WTC11 (cell line): ENCODE measurements around the gene CREBRF. TPM values are rescaled to one million over a fixed set of nuclear protein-coding genes. Genes with fewer than 3 reads are reported as not detected.

ENCODE experiments used
- ATAC-seq: fragments of 200-7000 bp; cut with Tn5 transposase; 2 replicates; pipeline ENCODE4 v1.10.0; 2021; ENCODE audit warnings: mild to moderate bottlenecking, moderate library complexity
- CTCF ChIA-PET: fragments of 300-600 bp; sonication (Branson Sonifier 250); formaldehyde crosslinking; loops from one replicate; lab custom pipeline; 2021; ENCODE audit warnings: antibody characterized with exemption; lab: Charles Lee
- POLR2A ChIA-PET: fragments of 350-600 bp; sonication (Branson Sonifier 250); formaldehyde crosslinking; loops from one replicate; lab custom pipeline; 2021; ENCODE audit warnings: antibody characterized with exemption; lab: Charles Lee
- DNase-seq: peaks from one replicate; pipeline ENCODE4 v3.0.0; 2021; ENCODE audit warnings: low spot score
- H3K27ac Mint-ChIP-seq: 2 replicates; pipeline ENCODE4 v1.8.0; 2021; ENCODE audit warnings: mixed read lengths
- H3K27me3 Mint-ChIP-seq: 2 replicates; pipeline ENCODE4 v1.8.0; 2021; ENCODE audit warnings: low read depth, mild to moderate bottlenecking, moderate library complexity, mixed read lengths
- H3K36me3 Mint-ChIP-seq: 2 replicates; pipeline ENCODE4 v1.8.0; 2021; ENCODE audit warnings: mixed read lengths
- H3K4me1 Mint-ChIP-seq: 2 replicates; pipeline ENCODE4 v1.8.0; 2022; ENCODE audit warnings: mixed read lengths
- H3K4me3 Mint-ChIP-seq: 2 replicates; pipeline ENCODE4 v1.8.0; 2021; ENCODE audit warnings: mild to moderate bottlenecking, moderate library complexity, mixed read lengths
- H3K9me3 Mint-ChIP-seq: 2 replicates; pipeline ENCODE4 v1.8.0; 2021; ENCODE audit warnings: mixed read lengths
- ATF1 ChIP-seq: sonication (generic); formaldehyde crosslinking; IDR thresholded peaks from 2 replicates; pipeline ENCODE4 v1.8.1; 2023; ENCODE audit warnings: mild to moderate bottlenecking, moderate library complexity, missing genetic modification reagents
- EMX1 ChIP-seq: fragments of 250-450 bp; sonication (Bioruptor Pico); IDR thresholded peaks from 2 replicates; pipeline ENCODE4 v1.8.0; 2021; ENCODE audit warnings: mild to moderate bottlenecking
- ESRRA ChIP-seq: sonication (generic); formaldehyde crosslinking; IDR thresholded peaks from 2 replicates; pipeline ENCODE4 v1.8.1; 2022; ENCODE audit warnings: mild to moderate bottlenecking, missing genetic modification reagents, borderline replicate concordance
- GTF2I ChIP-seq: fragments of 250-450 bp; sonication (Bioruptor Pico); conservative IDR thresholded peaks from 2 replicates; pipeline ENCODE4 v1.4.0; 2021; ENCODE audit warnings: mild to moderate bottlenecking
- HMGA2 ChIP-seq: fragments of 250-450 bp; sonication (Bioruptor Pico); IDR thresholded peaks from 2 replicates; pipeline ENCODE4 v1.4.0; 2021; ENCODE audit warnings: mild to moderate bottlenecking, moderate library complexity
- KAT7 ChIP-seq: sonication (generic); formaldehyde crosslinking; IDR thresholded peaks from 2 replicates; pipeline ENCODE4 v1.8.1; 2023; ENCODE audit warnings: missing genetic modification reagents, mild to moderate bottlenecking, borderline replicate concordance
- NFYB ChIP-seq: sonication (generic); formaldehyde crosslinking; conservative IDR thresholded peaks from 2 replicates; pipeline ENCODE4 v1.8.0; 2022; ENCODE audit warnings: low read depth, missing genetic modification reagents
- NR2C2 ChIP-seq: sonication (generic); formaldehyde crosslinking; IDR thresholded peaks from 2 replicates; pipeline ENCODE4 v1.8.0; 2022; ENCODE audit warnings: mild to moderate bottlenecking, missing genetic modification reagents
- PRRX2 ChIP-seq: fragments of 250-450 bp; sonication (Bioruptor Pico); IDR thresholded peaks from 2 replicates; pipeline ENCODE4 v1.8.0; 2021; ENCODE audit warnings: mild to moderate bottlenecking
- SP1 ChIP-seq: sonication (generic); formaldehyde crosslinking; conservative IDR thresholded peaks from 2 replicates; pipeline ENCODE4 v1.8.1; 2022; ENCODE audit warnings: missing genetic modification reagents
- TP53 ChIP-seq: sonication (generic); formaldehyde crosslinking; IDR thresholded peaks from 2 replicates; pipeline ENCODE4 v1.8.1; 2023; ENCODE audit warnings: mild to moderate bottlenecking, missing genetic modification reagents
- total RNA-seq: library from RNA; stranded (reverse); gene quantifications from 3 replicates; pipeline ENCODE4 v1.2.3, GENCODE V29; 2021
- TF ChIP-seq, protein P1 (sequence below): sonication (generic); formaldehyde crosslinking; IDR thresholded peaks from 2 replicates; pipeline ENCODE4 v1.8.0; 2023; ENCODE audit warnings: missing genetic modification reagents, mild to moderate bottlenecking, borderline replicate concordance
- TF ChIP-seq, protein P2 (sequence below): sonication (generic); formaldehyde crosslinking; IDR thresholded peaks from 2 replicates; pipeline ENCODE4 v1.8.0; 2023; ENCODE audit warnings: mild to moderate bottlenecking, missing genetic modification reagents
- TF ChIP-seq, protein P3 (sequence below): sonication (generic); formaldehyde crosslinking; IDR thresholded peaks from 2 replicates; pipeline ENCODE4 v1.8.1; 2023; ENCODE audit warnings: mild to moderate bottlenecking, missing genetic modification reagents, moderate library complexity
- TF ChIP-seq, protein P4 (sequence below): sonication (generic); formaldehyde crosslinking; IDR thresholded peaks from 2 replicates; pipeline ENCODE4 v1.8.1; 2022; ENCODE audit warnings: missing genetic modification reagents, borderline replicate concordance
- TF ChIP-seq, protein P5 (sequence below): fragments of 250-450 bp; sonication (Bioruptor Pico); IDR thresholded peaks from 2 replicates; pipeline ENCODE4 v1.9.0; 2021; ENCODE audit warnings: mild to moderate bottlenecking, borderline replicate concordance

CREBRF gene
- total RNA-seq, 1 experiment from 2014 or later: 5.7 TPM

DNA sequence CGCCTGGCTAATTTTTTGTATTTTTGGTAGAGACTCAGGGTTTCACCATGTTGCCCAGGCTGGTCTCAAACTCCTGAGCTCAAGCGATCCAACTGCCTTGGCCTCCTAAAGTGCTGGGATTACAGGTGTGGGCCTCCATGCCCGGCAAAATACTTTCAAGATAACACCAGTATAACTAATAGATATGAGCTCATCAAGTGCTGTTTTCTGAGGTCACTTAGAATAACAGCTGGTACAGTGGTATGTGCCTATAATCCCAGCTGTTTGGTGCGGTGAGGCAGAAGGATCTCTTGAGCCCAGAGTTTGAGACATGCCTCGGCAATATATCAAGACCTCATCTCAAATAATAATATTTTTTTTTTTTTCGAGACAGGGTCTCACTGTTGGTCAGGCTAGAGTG lies 30.5 kb upstream of the CREBRF start:
- ATAC-seq (no peak), DNase-seq (no peak)
- CTCF ChIA-PET: no interaction called here
- Mint-ChIP-seq H3K9me3 (no peaks in the 10 kb centered on the region), H3K27ac (no peak overlapping the region), H3K4me1 (no peaks in the 10 kb centered on the region), H3K4me3 (no peak overlapping the region), H3K36me3 (peaks cover 15% of the 10 kb centered on the region), H3K27me3 (no peaks in the 10 kb centered on the region)
- POLR2A ChIA-PET: no interaction called here
- TF ChIP-seq NFYB (CRISPR knock-in tag) (no peak), SP1 (CRISPR knock-in tag) (no peak), HMGA2 (CRISPR knock-in tag) (no peak), ATF1 (CRISPR knock-in tag) (no peak), NR2C2 (CRISPR knock-in tag) (no peak), TP53 (CRISPR knock-in tag) (no peak), EMX1 (CRISPR knock-in tag) (no peak), GTF2I (CRISPR knock-in tag) (no peak), PRRX2 (CRISPR knock-in tag) (no peak), ESRRA (CRISPR knock-in tag) (no peak), KAT7 (no peak)
- TF ChIP-seq, protein P1, sequence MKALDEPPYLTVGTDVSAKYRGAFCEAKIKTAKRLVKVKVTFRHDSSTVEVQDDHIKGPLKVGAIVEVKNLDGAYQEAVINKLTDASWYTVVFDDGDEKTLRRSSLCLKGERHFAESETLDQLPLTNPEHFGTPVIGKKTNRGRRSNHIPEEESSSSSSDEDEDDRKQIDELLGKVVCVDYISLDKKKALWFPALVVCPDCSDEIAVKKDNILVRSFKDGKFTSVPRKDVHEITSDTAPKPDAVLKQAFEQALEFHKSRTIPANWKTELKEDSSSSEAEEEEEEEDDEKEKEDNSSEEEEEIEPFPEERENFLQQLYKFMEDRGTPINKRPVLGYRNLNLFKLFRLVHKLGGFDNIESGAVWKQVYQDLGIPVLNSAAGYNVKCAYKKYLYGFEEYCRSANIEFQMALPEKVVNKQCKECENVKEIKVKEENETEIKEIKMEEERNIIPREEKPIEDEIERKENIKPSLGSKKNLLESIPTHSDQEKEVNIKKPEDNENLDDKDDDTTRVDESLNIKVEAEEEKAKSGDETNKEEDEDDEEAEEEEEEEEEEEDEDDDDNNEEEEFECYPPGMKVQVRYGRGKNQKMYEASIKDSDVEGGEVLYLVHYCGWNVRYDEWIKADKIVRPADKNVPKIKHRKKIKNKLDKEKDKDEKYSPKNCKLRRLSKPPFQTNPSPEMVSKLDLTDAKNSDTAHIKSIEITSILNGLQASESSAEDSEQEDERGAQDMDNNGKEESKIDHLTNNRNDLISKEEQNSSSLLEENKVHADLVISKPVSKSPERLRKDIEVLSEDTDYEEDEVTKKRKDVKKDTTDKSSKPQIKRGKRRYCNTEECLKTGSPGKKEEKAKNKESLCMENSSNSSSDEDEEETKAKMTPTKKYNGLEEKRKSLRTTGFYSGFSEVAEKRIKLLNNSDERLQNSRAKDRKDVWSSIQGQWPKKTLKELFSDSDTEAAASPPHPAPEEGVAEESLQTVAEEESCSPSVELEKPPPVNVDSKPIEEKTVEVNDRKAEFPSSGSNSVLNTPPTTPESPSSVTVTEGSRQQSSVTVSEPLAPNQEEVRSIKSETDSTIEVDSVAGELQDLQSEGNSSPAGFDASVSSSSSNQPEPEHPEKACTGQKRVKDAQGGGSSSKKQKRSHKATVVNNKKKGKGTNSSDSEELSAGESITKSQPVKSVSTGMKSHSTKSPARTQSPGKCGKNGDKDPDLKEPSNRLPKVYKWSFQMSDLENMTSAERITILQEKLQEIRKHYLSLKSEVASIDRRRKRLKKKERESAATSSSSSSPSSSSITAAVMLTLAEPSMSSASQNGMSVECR: no peak
- TF ChIP-seq, protein P2, sequence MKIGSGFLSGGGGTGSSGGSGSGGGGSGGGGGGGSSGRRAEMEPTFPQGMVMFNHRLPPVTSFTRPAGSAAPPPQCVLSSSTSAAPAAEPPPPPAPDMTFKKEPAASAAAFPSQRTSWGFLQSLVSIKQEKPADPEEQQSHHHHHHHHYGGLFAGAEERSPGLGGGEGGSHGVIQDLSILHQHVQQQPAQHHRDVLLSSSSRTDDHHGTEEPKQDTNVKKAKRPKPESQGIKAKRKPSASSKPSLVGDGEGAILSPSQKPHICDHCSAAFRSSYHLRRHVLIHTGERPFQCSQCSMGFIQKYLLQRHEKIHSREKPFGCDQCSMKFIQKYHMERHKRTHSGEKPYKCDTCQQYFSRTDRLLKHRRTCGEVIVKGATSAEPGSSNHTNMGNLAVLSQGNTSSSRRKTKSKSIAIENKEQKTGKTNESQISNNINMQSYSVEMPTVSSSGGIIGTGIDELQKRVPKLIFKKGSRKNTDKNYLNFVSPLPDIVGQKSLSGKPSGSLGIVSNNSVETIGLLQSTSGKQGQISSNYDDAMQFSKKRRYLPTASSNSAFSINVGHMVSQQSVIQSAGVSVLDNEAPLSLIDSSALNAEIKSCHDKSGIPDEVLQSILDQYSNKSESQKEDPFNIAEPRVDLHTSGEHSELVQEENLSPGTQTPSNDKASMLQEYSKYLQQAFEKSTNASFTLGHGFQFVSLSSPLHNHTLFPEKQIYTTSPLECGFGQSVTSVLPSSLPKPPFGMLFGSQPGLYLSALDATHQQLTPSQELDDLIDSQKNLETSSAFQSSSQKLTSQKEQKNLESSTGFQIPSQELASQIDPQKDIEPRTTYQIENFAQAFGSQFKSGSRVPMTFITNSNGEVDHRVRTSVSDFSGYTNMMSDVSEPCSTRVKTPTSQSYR (CRISPR knock-in tag): no peak
- TF ChIP-seq, protein P3, sequence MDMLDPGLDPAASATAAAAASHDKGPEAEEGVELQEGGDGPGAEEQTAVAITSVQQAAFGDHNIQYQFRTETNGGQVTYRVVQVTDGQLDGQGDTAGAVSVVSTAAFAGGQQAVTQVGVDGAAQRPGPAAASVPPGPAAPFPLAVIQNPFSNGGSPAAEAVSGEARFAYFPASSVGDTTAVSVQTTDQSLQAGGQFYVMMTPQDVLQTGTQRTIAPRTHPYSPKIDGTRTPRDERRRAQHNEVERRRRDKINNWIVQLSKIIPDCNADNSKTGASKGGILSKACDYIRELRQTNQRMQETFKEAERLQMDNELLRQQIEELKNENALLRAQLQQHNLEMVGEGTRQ: no peak
- TF ChIP-seq, protein P4, sequence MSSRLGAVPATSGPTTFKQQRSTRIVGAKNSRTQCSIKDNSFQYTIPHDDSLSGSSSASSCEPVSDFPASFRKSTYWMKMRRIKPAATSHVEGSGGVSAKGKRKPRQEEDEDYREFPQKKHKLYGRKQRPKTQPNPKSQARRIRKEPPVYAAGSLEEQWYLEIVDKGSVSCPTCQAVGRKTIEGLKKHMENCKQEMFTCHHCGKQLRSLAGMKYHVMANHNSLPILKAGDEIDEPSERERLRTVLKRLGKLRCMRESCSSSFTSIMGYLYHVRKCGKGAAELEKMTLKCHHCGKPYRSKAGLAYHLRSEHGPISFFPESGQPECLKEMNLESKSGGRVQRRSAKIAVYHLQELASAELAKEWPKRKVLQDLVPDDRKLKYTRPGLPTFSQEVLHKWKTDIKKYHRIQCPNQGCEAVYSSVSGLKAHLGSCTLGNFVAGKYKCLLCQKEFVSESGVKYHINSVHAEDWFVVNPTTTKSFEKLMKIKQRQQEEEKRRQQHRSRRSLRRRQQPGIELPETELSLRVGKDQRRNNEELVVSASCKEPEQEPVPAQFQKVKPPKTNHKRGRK (CRISPR knock-in tag): no peak
- TF ChIP-seq, protein P5, sequence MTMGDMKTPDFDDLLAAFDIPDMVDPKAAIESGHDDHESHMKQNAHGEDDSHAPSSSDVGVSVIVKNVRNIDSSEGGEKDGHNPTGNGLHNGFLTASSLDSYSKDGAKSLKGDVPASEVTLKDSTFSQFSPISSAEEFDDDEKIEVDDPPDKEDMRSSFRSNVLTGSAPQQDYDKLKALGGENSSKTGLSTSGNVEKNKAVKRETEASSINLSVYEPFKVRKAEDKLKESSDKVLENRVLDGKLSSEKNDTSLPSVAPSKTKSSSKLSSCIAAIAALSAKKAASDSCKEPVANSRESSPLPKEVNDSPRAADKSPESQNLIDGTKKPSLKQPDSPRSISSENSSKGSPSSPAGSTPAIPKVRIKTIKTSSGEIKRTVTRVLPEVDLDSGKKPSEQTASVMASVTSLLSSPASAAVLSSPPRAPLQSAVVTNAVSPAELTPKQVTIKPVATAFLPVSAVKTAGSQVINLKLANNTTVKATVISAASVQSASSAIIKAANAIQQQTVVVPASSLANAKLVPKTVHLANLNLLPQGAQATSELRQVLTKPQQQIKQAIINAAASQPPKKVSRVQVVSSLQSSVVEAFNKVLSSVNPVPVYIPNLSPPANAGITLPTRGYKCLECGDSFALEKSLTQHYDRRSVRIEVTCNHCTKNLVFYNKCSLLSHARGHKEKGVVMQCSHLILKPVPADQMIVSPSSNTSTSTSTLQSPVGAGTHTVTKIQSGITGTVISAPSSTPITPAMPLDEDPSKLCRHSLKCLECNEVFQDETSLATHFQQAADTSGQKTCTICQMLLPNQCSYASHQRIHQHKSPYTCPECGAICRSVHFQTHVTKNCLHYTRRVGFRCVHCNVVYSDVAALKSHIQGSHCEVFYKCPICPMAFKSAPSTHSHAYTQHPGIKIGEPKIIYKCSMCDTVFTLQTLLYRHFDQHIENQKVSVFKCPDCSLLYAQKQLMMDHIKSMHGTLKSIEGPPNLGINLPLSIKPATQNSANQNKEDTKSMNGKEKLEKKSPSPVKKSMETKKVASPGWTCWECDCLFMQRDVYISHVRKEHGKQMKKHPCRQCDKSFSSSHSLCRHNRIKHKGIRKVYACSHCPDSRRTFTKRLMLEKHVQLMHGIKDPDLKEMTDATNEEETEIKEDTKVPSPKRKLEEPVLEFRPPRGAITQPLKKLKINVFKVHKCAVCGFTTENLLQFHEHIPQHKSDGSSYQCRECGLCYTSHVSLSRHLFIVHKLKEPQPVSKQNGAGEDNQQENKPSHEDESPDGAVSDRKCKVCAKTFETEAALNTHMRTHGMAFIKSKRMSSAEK: no peak
